B cell (primary cell): ENCODE measurements around the gene GRK5. TPM values are rescaled to one million over a fixed set of nuclear protein-coding genes. Genes with fewer than 3 reads are reported as not detected.
A peak's percentile ranks its signal among the peaks of the same experiment; 100 is the strongest.

Experiments used
- ATAC-seq: fragments of 200-7000 bp; cut with Tn5 transposase; one replicate; pipeline ENCODE4 v1.10.0; 2021; ENCODE audit warnings: low read depth, mild to moderate bottlenecking, moderate number of reproducible peaks, moderate library complexity
- CTCF ChIA-PET: fragments of 350-600 bp; sonication (Branson Sonifier 250); formaldehyde crosslinking; loops from one replicate; lab custom pipeline; 2021; ENCODE audit warnings: antibody characterized with exemption, inconsistent platforms; lab: Charles Lee
- POLR2A ChIA-PET: fragments of 350-600 bp; sonication (Branson Sonifier 250); formaldehyde crosslinking; loops from one replicate; lab custom pipeline; 2021; ENCODE audit warnings: antibody characterized with exemption; lab: Charles Lee
- DNase-seq: peaks from one replicate; pipeline ENCODE4 v3.0.0; 2013
- H2AFZ ChIP-seq: 2 replicates; pipeline ENCODE4 v1.6.1; 2012; ENCODE audit warnings: mild to moderate bottlenecking, low read depth, low read length; ENCODE audit not compliant: insufficient read depth, poor library complexity, severe bottlenecking
- H3K27ac ChIP-seq, 2 donors: 1 replicate in 1 of 2; 2 replicates in 1 of 2; pipeline ENCODE4 v1.5.1; 2012 to 2013; ENCODE audit warnings: low read length in 2 of 2, mild to moderate bottlenecking in 2 of 2, moderate library complexity in 1 of 2
- H3K27me3 ChIP-seq, 4 experiments: fragments of 200-600 bp in 1 of 4; sonication (generic) in 1 of 4; replicated peaks in 1 of 4; 1 replicate in 2 of 4; 2 replicates in 2 of 4; pipeline versions ENCODE4 v1.6.1 to v1.7.0; 2013 to 2016; ENCODE audit warnings: low read length in 3 of 4, mild to moderate bottlenecking in 2 of 4, mixed read lengths in 1 of 4, moderate library complexity in 1 of 4; ENCODE audit not compliant: insufficient read depth in 4 of 4, control insufficient read depth in 3 of 4; ENCODE audit errors: control extremely low read depth in 1 of 4
- H3K36me3 ChIP-seq, 2 experiments: replicated peaks in 1 of 2; 1 replicate in 1 of 2; 2 replicates in 1 of 2; pipeline versions ENCODE4 v1.6.1 to v1.7.1; 2013; ENCODE audit warnings: low read length in 1 of 2; ENCODE audit not compliant: insufficient read depth in 2 of 2, control insufficient read depth in 1 of 2; ENCODE audit errors: control extremely low read depth in 1 of 2, extremely low read depth in 1 of 2
- H3K4me1 ChIP-seq, 2 donors: fragments of 200-600 bp in 1 of 2; sonication (generic) in 1 of 2; 1 replicate in 1 of 2; 2 replicates in 1 of 2; pipeline versions ENCODE4 v1.5.1 to v1.6.1; 2013 to 2017; ENCODE audit warnings: low read length in 2 of 2; ENCODE audit not compliant: control insufficient read depth in 2 of 2, insufficient read depth in 2 of 2
- H3K4me2 ChIP-seq: replicated peaks from 2 replicates; pipeline ENCODE3; 2012; ENCODE audit warnings: mild to moderate bottlenecking, low read depth, low read length; ENCODE audit not compliant: poor library complexity, severe bottlenecking
- H3K4me3 ChIP-seq, 5 experiments: fragments of 200-600 bp in 1 of 5; sonication (generic) in 1 of 5; 1 replicate in 3 of 5; 2 replicates in 2 of 5; pipeline versions ENCODE4 v1.5.1 to v1.7.0; 2011 to 2016; ENCODE audit warnings: low read length in 4 of 5, mild to moderate bottlenecking in 4 of 5, low read depth in 2 of 5, control low read depth in 1 of 5, moderate library complexity in 1 of 5; ENCODE audit not compliant: insufficient read depth in 1 of 5; ENCODE audit errors: control extremely low read depth in 1 of 5, extremely low read depth in 1 of 5
- H3K79me2 ChIP-seq: fragments of 200-600 bp; sonication (generic); one replicate; pipeline ENCODE4 v1.6.0; 2016; ENCODE audit warnings: low read length; ENCODE audit not compliant: control insufficient read depth, insufficient read depth
- H3K9ac ChIP-seq: fragments of 200-600 bp; sonication (generic); 2 replicates; pipeline ENCODE4 v1.6.1; 2017; ENCODE audit warnings: mild to moderate bottlenecking, low read length, moderate library complexity
- H3K9me3 ChIP-seq, 3 donors: one replicate each; pipeline versions ENCODE4 v1.6.1 to v1.7.1; 2013; ENCODE audit warnings: low read length in 2 of 3; ENCODE audit not compliant: control insufficient read depth in 2 of 3, insufficient read depth in 1 of 3; ENCODE audit errors: control extremely low read depth in 1 of 3
- H4K20me1 ChIP-seq: 2 replicates; pipeline ENCODE4 v1.6.0; 2012; ENCODE audit warnings: mild to moderate bottlenecking, low read length; ENCODE audit not compliant: insufficient read depth, control insufficient read depth, poor library complexity, severe bottlenecking
- H3K27ac Mint-ChIP-seq: one replicate; pipeline ENCODE4 v1.8.0; 2021; ENCODE audit warnings: mixed read lengths
- H3K27me3 Mint-ChIP-seq: one replicate; pipeline ENCODE4 v1.8.0; 2021; ENCODE audit warnings: mixed read lengths
- H3K4me1 Mint-ChIP-seq: one replicate; pipeline ENCODE4 v1.8.0; 2021; ENCODE audit warnings: mixed read lengths
- H3K4me3 Mint-ChIP-seq: one replicate; pipeline ENCODE4 v1.8.0; 2021; ENCODE audit warnings: mixed read lengths
- H3K9me3 Mint-ChIP-seq: one replicate; pipeline ENCODE4 v1.8.0; 2022; ENCODE audit warnings: mixed read lengths; ENCODE audit not compliant: insufficient read depth
- CTCF ChIP-seq: fragments of 200-600 bp; IDR thresholded peaks from one replicate; pipeline ENCODE4 v1.8.0; 2022; ENCODE audit warnings: antibody characterized with exemption, mild to moderate bottlenecking
- EZH2 ChIP-seq: IDR thresholded peaks from 2 replicates; pipeline ENCODE4 v1.6.1; 2012; ENCODE audit warnings: borderline replicate concordance, low read depth, mild to moderate bottlenecking, moderate library complexity, low read length; ENCODE audit not compliant: insufficient read depth, poor library complexity, severe bottlenecking
- WGBS: methylation state at CpG from one replicate; pipeline ENCODE4 v1.1.5; 2013; ENCODE audit warnings: missing lambda C conversion rate; ENCODE audit not compliant: insufficient coverage; 5-methylcytosine and 5-hydroxymethylcytosine counted together
- intact Hi-C: fragments of 100-400 bp; cut with micrococcal nuclease; formaldehyde crosslinking; loops from one replicate; pipeline ENCODE4 v1.10.0; 2022
- polyA plus RNA-seq: library from polyadenylated mRNA; depleted of rRNA; stranded (reverse); fragments of >200 nt; gene quantifications from 2 replicates; pipeline ENCODE4 v1.2.3, GENCODE V29; 2012
- total RNA-seq, 2 donors: library from RNA; stranded (reverse); fragments of 120-200 nt in 1 of 2; gene quantifications; 1 replicate in 1 of 2; 2 replicates in 1 of 2; pipeline versions ENCODE4 v1.2.3 to v1.2.4, GENCODE V29; 2013 to 2022

The GRK5 gene
- total and polyA plus RNA-seq, 2 donors (not counting 1 experiment from before 2014, with no cell fraction given), result 21.9 to 54.8 TPM

GRCh38 chr10:119306514-119306951 is 99.2 kb downstream of the GRK5 start:
- H3K4me3 ChIP-seq, result peak overlapping the region; percentile 31 to 62 (median 42)
- H2AFZ ChIP-seq, result no peak overlapping the region
- H3K4me2 ChIP-seq, result peak overlapping the region; percentile 86
- peak overlapping the region; percentile 70 for H3K9ac ChIP-seq
- intact Hi-C loops, result loop anchor here (1.0 to 10.0 kb wide), 12 partner anchors 9 to 394 kb away; partner anchors contain the start of genes EIF3A, GRK5 and RGS10
- H3K4me1 ChIP-seq, result peaks cover 94 to 96% of the 10 kb centered on the region in 2 donors
- POLR2A ChIA-PET, result interaction anchor here (0.8 to 4.3 kb wide), 9 partner anchors 9 to 100 kb away, joined by 3 to 32 read pairs (median 6); partner anchors contain the start of gene GRK5
- no peaks in the 10 kb centered on the region for H3K27me3 ChIP-seq
- peak; percentile 76 for TF ChIP-seq CTCF
- no peak for TF ChIP-seq EZH2
- no peaks in the 10 kb centered on the region for H4K20me1 ChIP-seq
- Mint-ChIP-seq H3K4me3 (peak overlapping the region; percentile 87), H3K4me1 (peaks cover 94% of the 10 kb centered on the region), H3K9me3 (no peaks in the 10 kb centered on the region), H3K27me3 (no peaks in the 10 kb centered on the region), H3K27ac (peak overlapping the region; percentile 99)
- WGBS, result 0% methylated on average over 5 of the region's 9 CpGs
- no peaks in the 10 kb centered on the region for H3K36me3 ChIP-seq
- DNase-seq (peak; percentile 95), ATAC-seq (peak; percentile 76)
- H3K9me3 ChIP-seq, result peaks cover 0 to 6% (median 0%) of the 10 kb centered on the region in 3 donors
- H3K79me2 ChIP-seq, result peaks cover 91% of the 10 kb centered on the region
- CTCF ChIA-PET, result interaction anchor here (0.8 to 7.0 kb wide), 13 partner anchors 11 to 182 kb away, joined by 3 to 118 read pairs (median 4); partner anchors contain the start of gene GRK5
- H3K27ac ChIP-seq, result peak overlapping the region; percentile 99

- Mint-ChIP-seq H3K27me3 (no peaks in the 10 kb centered on the region), H3K4me3 (peak overlapping the region; percentile 87), H3K27ac (peak overlapping the region; percentile 99), H3K9me3 (no peaks in the 10 kb centered on the region), H3K4me1 (peaks cover 91% of the 10 kb centered on the region)
- Histone ChIP-seq H3K4me1 (peaks cover 90 to 93% of the 10 kb centered on the region in 2 donors), H3K79me2 (peaks cover 91% of the 10 kb centered on the region), H3K36me3 (no peaks in the 10 kb centered on the region), H3K9me3 (peaks cover 0 to 6% (median 0%) of the 10 kb centered on the region in 3 donors), H2AFZ (no peak overlapping the region), H3K27ac (peak overlapping the region; percentile 99), H3K4me2 (peak overlapping the region; percentile 86), H3K27me3 (no peaks in the 10 kb centered on the region), H3K4me3 (peak overlapping the region; percentile 11 to 37 (median 32)), H4K20me1 (no peaks in the 10 kb centered on the region), H3K9ac (peak overlapping the region; percentile 70)
- ATAC-seq (no peak), DNase-seq (peak; percentile 35)
- intact Hi-C loops, result loop anchor here (1.0 to 10.0 kb wide), 12 partner anchors 8 to 393 kb away; partner anchors contain the start of genes EIF3A, GRK5 and RGS10
- POLR2A ChIA-PET, result interaction anchor here (0.8 to 4.3 kb wide), 6 partner anchors 8 to 100 kb away, joined by 3 to 32 read pairs (median 6); partner anchors contain the start of gene GRK5
- TF ChIP-seq CTCF (no peak), EZH2 (no peak)
- 100% methylated on average over 2 of the region's 4 CpGs for WGBS
- CTCF ChIA-PET, result interaction anchor here (0.8 to 7.0 kb wide), 10 partner anchors 12 to 182 kb away, joined by 3 to 118 read pairs (median 4); partner anchors contain the start of gene GRK5
Observed at GRCh38 chr10:119306986-119307392, 99.6 kb downstream of the GRK5 start.
